Measurements from ENCODE around the gene KLK6.
A peak's percentile ranks its signal among the peaks of the same experiment; 100 is the strongest.
"Not testable (repeated sequence)": the region's sequence is repeated elsewhere in the genome, so short reads cannot be mapped to it uniquely, and the experiment has no call there.

KLK6 gene

GRCh38 chr19:50994129-50994528, 24.7 kb upstream of the KLK6 start:
- no peak overlapping the region for H3K4me3 ChIP-seq (ENCODE audit: low read depth, low read length)

GRCh38 chr19:50992666-50993035, 23.3 kb upstream of the KLK6 start:
- no peak overlapping the region for H3K4me3 ChIP-seq (ENCODE audit: low read depth, low read length)

GRCh38 chr19:50984416-50984815, 15.0 kb upstream of the KLK6 start:
- H3K4me3 ChIP-seq (ENCODE audit: low read depth, low read length): not testable (repeated sequence)

- peak within 1 kb of the TSS; percentile 4 for H3K4me3 ChIP-seq (ENCODE audit: low read depth, low read length)
Observed at GRCh38 chr19:50983625-50984292, 14.4 kb upstream of the KLK6 start, which contains the start of gene KLK7. Gene KLK7, minus strand, starts transcription at chr19:50983917. Its CDS starts 1,518 bp downstream, at chr19:50982399.

GRCh38 chr19:50982186-50982585, 12.8 kb upstream of the KLK6 start:
- no peak overlapping the region for H3K4me3 ChIP-seq (ENCODE audit: low read depth, low read length)

- no peak overlapping the region for H3K4me3 ChIP-seq (ENCODE audit: low read depth, low read length)
Observed at GRCh38 chr19:50981587-50982146, 12.3 kb upstream of the KLK6 start.

- H3K4me3 ChIP-seq (ENCODE audit: low read depth, low read length): no peak overlapping the region
Observed at GRCh38 chr19:50980208-50980607, 10.8 kb upstream of the KLK6 start.

GRCh38 chr19:50979758-50980157, 10.4 kb upstream of the KLK6 start:
- H3K4me3 ChIP-seq (ENCODE audit: low read depth, low read length): no peak overlapping the region

GRCh38 chr19:50978772-50979390, 9.5 kb upstream of the KLK6 start:
- no peak overlapping the region for H3K4me3 ChIP-seq (ENCODE audit: low read depth, low read length)

GRCh38 chr19:50977626-50978025, 8.2 kb upstream of the KLK6 start:
- no peak overlapping the region for H3K4me3 ChIP-seq (ENCODE audit: low read depth, low read length)

GRCh38 chr19:50975766-50976165, 6.4 kb upstream of the KLK6 start:
- H3K4me3 ChIP-seq (ENCODE audit: low read depth, low read length): no peak overlapping the region

- no peak overlapping the region for H3K4me3 ChIP-seq (ENCODE audit: low read depth, low read length)
Observed at GRCh38 chr19:50974702-50975556, 5.5 kb upstream of the KLK6 start.

- no peak overlapping the region for H3K4me3 ChIP-seq (ENCODE audit: low read depth, low read length)
Observed at GRCh38 chr19:50972795-50973376, 3.5 kb upstream of the KLK6 start.

- not testable (repeated sequence) for H3K4me3 ChIP-seq (ENCODE audit: low read depth, low read length)
Observed at GRCh38 chr19:50969810-50970209, 419 bp upstream of the KLK6 start.

- H3K4me3 ChIP-seq (ENCODE audit: low read depth, low read length): no peak overlapping the region
Observed at GRCh38 chr19:50968716-50969412, 527 bp downstream of the KLK6 start.

GRCh38 chr19:50967929-50968715, 1.3 kb downstream of the KLK6 start:
- H3K4me3 ChIP-seq (ENCODE audit: low read depth, low read length): no peak overlapping the region

GRCh38 chr19:50964266-50964665, 5.1 kb downstream of the KLK6 start:
- no peak overlapping the region for H3K4me3 ChIP-seq (ENCODE audit: low read depth, low read length)

- H3K4me3 ChIP-seq (ENCODE audit: low read depth, low read length): no peak overlapping the region
Observed at GRCh38 chr19:50963381-50963780, 6.0 kb downstream of the KLK6 start.

GRCh38 chr19:50962245-50962644, 7.1 kb downstream of the KLK6 start:
- no peak overlapping the region for H3K4me3 ChIP-seq (ENCODE audit: low read depth, low read length)

All from iPS-11a (cell line).